Amniotic epithelial cell (primary cell): ENCODE data around the gene CR1L.
"Not testable (repeated sequence)": the region's sequence is repeated elsewhere in the genome, so short reads cannot be mapped to it uniquely, and the experiment has no call there.

Source experiments
- DNase-seq: peaks from one replicate; pipeline ENCODE4 v3.0.0-alpha.2; 2010; ENCODE audit warnings: low read depth

CR1L gene

GRCh38 chr1:207644852-207645634, at the start of gene CR1L:
TSS of gene CR1L (plus strand) at chr1:207645133. CDS start at chr1:207645234, 101 bp downstream.
- peak; percentile 30 for DNase-seq

GRCh38 chr1:207603777-207604176, 41.2 kb upstream of the CR1L start:
- peak; percentile 13 for DNase-seq

- no peak for DNase-seq
Observed at GRCh38 chr1:207605444-207606361, 39.2 kb upstream of the CR1L start.

GRCh38 chr1:207606362-207606755, 38.6 kb upstream of the CR1L start:
- no peak for DNase-seq

- no peak for DNase-seq
Observed at GRCh38 chr1:207612762-207613161, 32.2 kb upstream of the CR1L start.

GRCh38 chr1:207619871-207620542, 24.9 kb upstream of the CR1L start:
- peak; percentile 42 for DNase-seq

- DNase-seq: no peak
Observed at GRCh38 chr1:207620543-207620893, 24.4 kb upstream of the CR1L start.

- DNase-seq: not testable (repeated sequence)
Observed at GRCh38 chr1:207625504-207626071, 19.3 kb upstream of the CR1L start.

GRCh38 chr1:207626972-207627337, 18.0 kb upstream of the CR1L start:
- DNase-seq: no peak

GRCh38 chr1:207627496-207627895, 17.4 kb upstream of the CR1L start:
- no peak for DNase-seq

GRCh38 chr1:207628776-207629175, 16.2 kb upstream of the CR1L start:
- no peak for DNase-seq

- DNase-seq: no peak
Observed at GRCh38 chr1:207631137-207631536, 13.8 kb upstream of the CR1L start.

GRCh38 chr1:207633226-207633625, 11.7 kb upstream of the CR1L start:
- no peak for DNase-seq

GRCh38 chr1:207633699-207634289, 11.1 kb upstream of the CR1L start:
- DNase-seq: not testable (repeated sequence)

GRCh38 chr1:207634293-207634692, 10.6 kb upstream of the CR1L start:
- DNase-seq: not testable (repeated sequence)

- DNase-seq: not testable (repeated sequence)
Observed at GRCh38 chr1:207635569-207636186, 9.3 kb upstream of the CR1L start.

- not testable (repeated sequence) for DNase-seq
Observed at GRCh38 chr1:207638487-207639145, 6.3 kb upstream of the CR1L start.

- DNase-seq: not testable (repeated sequence)
Observed at GRCh38 chr1:207639362-207639761, 5.6 kb upstream of the CR1L start.

- DNase-seq: no peak
Observed at GRCh38 chr1:207644166-207644851, 624 bp upstream of the CR1L start.

- no peak for DNase-seq
Observed at GRCh38 chr1:207645635-207646081, 725 bp downstream of the CR1L start.
